Gastroesophageal sphincter (tissue), 2 donors: ENCODE results near the gene OAS2.

ENCODE experiments used
- EP300 ChIP-seq: sonication (generic); formaldehyde crosslinking; IDR thresholded peaks from one replicate; pipeline ENCODE4 v1.6.1; 2017; ENCODE audit warnings: antibody characterized with exemption, mild to moderate bottlenecking
- POLR2A ChIP-seq, 2 donors: fragments of 450-650 bp; IDR thresholded peaks; one replicate each; pipeline ENCODE4 v1.6.1; 2017; ENCODE audit warnings: antibody characterized with exemption in 2 of 2, mild to moderate bottlenecking in 2 of 2, moderate library complexity in 1 of 2

DNA sequence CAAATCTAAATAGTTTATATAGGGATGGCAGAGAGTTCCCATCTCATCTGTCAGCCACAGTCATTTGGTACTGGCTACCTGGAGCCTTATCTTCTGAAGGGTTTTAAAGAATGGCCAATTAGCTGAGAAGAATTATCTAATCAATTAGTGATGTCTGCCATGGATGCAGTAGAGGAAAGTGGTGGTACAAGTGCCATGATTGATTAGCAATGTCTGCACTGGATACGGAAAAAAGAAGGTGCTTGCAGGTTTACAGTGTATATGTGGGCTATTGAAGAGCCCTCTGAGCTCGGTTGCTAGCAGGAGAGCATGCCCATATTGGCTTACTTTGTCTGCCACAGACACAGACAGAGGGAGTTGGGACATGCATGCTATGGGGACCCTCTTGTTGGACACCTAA, 7.9 kb upstream of the OAS2 start:
- TF ChIP-seq POLR2A (IDR thresholded peaks at IDR 0.05) (no peak), EP300 (no peak)
